Gastrocnemius medialis (tissue), 4 donors: ENCODE data around the gene C4orf33.

Source experiments
- POLR2A ChIP-seq, 2 donors: fragments of 450-650 bp; IDR thresholded peaks; one replicate each; pipeline ENCODE4 v1.6.1; 2017; ENCODE audit warnings: antibody characterized with exemption in 2 of 2, mild to moderate bottlenecking in 2 of 2, moderate library complexity in 2 of 2
- TF ChIP-seq, protein P1 (sequence below), 5 experiments: fragments of 450-650 bp in 3 of 5; fragments of 200-600 bp in 2 of 5; sonication (generic) in 2 of 5; IDR thresholded peaks in 4 of 5; conservative IDR thresholded peaks in 1 of 5; 1 replicate in 4 of 5; 2 replicates in 1 of 5; pipeline ENCODE4 v1.5.1; 2016 to 2019; ENCODE audit warnings: antibody characterized with exemption in 5 of 5, mild to moderate bottlenecking in 3 of 5, moderate library complexity in 3 of 5

- TF ChIP-seq, protein P1, sequence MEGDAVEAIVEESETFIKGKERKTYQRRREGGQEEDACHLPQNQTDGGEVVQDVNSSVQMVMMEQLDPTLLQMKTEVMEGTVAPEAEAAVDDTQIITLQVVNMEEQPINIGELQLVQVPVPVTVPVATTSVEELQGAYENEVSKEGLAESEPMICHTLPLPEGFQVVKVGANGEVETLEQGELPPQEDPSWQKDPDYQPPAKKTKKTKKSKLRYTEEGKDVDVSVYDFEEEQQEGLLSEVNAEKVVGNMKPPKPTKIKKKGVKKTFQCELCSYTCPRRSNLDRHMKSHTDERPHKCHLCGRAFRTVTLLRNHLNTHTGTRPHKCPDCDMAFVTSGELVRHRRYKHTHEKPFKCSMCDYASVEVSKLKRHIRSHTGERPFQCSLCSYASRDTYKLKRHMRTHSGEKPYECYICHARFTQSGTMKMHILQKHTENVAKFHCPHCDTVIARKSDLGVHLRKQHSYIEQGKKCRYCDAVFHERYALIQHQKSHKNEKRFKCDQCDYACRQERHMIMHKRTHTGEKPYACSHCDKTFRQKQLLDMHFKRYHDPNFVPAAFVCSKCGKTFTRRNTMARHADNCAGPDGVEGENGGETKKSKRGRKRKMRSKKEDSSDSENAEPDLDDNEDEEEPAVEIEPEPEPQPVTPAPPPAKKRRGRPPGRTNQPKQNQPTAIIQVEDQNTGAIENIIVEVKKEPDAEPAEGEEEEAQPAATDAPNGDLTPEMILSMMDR (IDR thresholded peaks at IDR 0.05 in 4 of 5, conservative IDR thresholded peaks at IDR 0.05 in 1 of 5), result no peak
- no peak for TF ChIP-seq POLR2A (IDR thresholded peaks at IDR 0.05)
Observed at GRCh38 chr4:129092631-129093190, 3.2 kb upstream of the C4orf33 start.
